Bronchial epithelial cell (primary cell): ENCODE measurements around the gene DENND1B. TPM values are rescaled to one million over a fixed set of nuclear protein-coding genes. Genes with fewer than 3 reads are reported as not detected.

Experiments used
- DNase-seq: peaks from one replicate; pipeline ENCODE4 v3.0.0-alpha.2; 2010; ENCODE audit warnings: low read depth
- FAIRE-seq: peaks from 2 replicates; lab custom pipeline; 2011; peaks lifted over from hg19 to GRCh38; lab: Jason Lieb, UNC
- H3K27me3 ChIP-seq: 2 replicates; pipeline ENCODE4 v1.5.1; 2011; ENCODE audit warnings: low read length; ENCODE audit not compliant: control insufficient read depth, insufficient read depth
- H3K36me3 ChIP-seq: 2 replicates; pipeline ENCODE4 v1.5.1; 2011; ENCODE audit warnings: low read length; ENCODE audit not compliant: control insufficient read depth, insufficient read depth
- H3K4me3 ChIP-seq: 2 replicates; pipeline ENCODE4 v1.5.1; 2011; ENCODE audit warnings: mild to moderate bottlenecking, low read depth, low read length, control low read depth
- CTCF ChIP-seq: IDR thresholded peaks from 2 replicates; pipeline ENCODE4 v1.5.1; 2011; ENCODE audit warnings: mild to moderate bottlenecking, moderate library complexity, low read length, control low read depth, inconsistent platforms; ENCODE audit not compliant: insufficient read depth, severe bottlenecking
- total RNA-seq: library from RNA; depleted of rRNA; stranded (reverse); fragments of >200 nt; gene quantifications from 2 replicates; pipeline ENCODE4 v1.2.1, GENCODE V29; 2014

DENND1B gene
- total RNA-seq, 1 donor from 2014 or later, result 15.5 TPM

- no peaks in the 10 kb centered on the region for H3K27me3 ChIP-seq
- no peak overlapping the region for H3K4me3 ChIP-seq
- no peak for TF ChIP-seq CTCF
- H3K36me3 ChIP-seq, result no peaks in the 10 kb centered on the region
- FAIRE-seq (peak; percentile 58), DNase-seq (no peak)
Measured at GRCh38 chr1:197620714-197621163, 154.5 kb downstream of the DENND1B start.

DNA sequence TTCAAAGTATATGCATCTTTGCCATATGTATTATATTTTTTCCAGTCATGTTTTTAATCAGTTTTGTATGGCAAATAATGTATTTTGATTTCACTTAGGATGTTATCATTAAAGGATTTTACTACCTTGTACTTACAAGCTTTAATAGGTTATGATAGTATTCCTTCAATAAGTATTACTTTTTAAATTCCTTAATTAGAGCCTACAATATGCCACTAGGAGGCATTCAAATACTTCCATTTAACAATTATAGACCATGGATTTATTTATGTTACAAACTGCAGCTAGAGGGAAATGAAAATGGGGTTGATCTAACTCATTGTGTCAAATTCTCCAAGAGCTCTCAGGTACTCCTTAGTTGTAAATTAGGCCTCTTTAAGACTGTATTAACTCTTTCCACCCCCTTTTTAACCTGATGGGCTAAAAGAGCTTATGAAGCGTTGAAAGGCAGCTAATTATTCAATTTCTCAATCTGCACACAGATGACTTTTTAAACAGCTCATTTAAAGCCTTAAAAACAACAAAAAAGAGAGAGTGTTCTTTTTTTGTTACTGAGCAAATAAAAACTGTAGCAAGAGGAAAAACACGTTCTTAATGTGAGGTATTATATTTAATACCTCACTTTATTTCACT, 156.2 kb downstream of the DENND1B start:
- Histone ChIP-seq H3K27me3 (no peaks in the 10 kb centered on the region), H3K36me3 (no peaks in the 10 kb centered on the region), H3K4me3 (no peak overlapping the region)
- FAIRE-seq, result no peak
- peak; percentile 34 for DNase-seq
- no peak for TF ChIP-seq CTCF

- DNase-seq, result no peak
- TF ChIP-seq CTCF, result no peak
- FAIRE-seq, result no peak
- Histone ChIP-seq H3K36me3 (no peaks in the 10 kb centered on the region), H3K4me3 (no peak overlapping the region), H3K27me3 (no peaks in the 10 kb centered on the region)
Measured at GRCh38 chr1:197618061-197618460, 157.2 kb downstream of the DENND1B start.

DNA sequence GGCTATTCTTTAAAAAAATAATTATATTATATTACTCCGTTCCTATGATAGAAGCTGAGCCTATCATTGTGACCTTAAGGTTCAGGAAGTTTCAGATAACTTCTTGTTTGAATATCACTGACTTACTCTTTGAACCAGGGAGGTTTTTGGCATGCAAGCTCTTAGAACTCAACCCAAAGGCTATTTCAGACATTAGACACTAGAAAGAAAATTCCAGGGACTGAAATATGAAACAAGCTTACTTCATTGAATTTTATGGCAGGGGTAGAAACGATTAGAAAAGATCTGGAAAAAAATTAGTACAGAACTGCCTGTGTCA, 159.6 kb downstream of the DENND1B start:
- Histone ChIP-seq H3K36me3 (no peaks in the 10 kb centered on the region), H3K4me3 (no peak overlapping the region), H3K27me3 (no peaks in the 10 kb centered on the region)
- TF ChIP-seq CTCF, result no peak
- FAIRE-seq (no peak), DNase-seq (no peak)

GRCh38 chr1:197614916-197615692, 160.2 kb downstream of the DENND1B start:
- DNase-seq (peak; percentile 46), FAIRE-seq (no peak)
- no peak overlapping the region for H3K4me3 ChIP-seq
- no peaks in the 10 kb centered on the region for H3K27me3 ChIP-seq
- H3K36me3 ChIP-seq, result no peaks in the 10 kb centered on the region
- peak; percentile 63 for TF ChIP-seq CTCF
